ENCODE measurements around the gene MAG. TPM values are rescaled to one million over a fixed set of nuclear protein-coding genes. Genes with fewer than 3 reads are reported as not detected.

The MAG gene
- total RNA-seq, 1 experiment from 2014 or later = 13.4 TPM

DNA sequence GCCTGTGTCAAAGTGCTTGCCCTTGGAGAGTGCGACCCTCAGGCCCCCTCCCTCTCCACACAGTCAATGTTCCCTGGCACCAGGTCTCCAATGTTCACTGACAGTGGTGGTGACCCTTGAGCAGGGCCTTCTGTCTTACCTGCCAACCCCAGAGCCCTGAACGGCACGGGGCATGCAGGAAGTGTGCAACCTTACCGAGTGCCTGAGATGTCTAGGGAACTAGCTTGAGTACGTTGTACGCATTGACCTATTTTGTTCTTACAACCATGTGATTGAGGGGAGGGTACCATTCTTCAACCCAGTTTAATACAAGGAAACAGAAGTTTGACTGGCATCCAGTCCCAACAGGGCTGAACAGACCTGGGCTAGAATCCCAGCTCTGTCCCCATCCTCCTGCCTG is 13.2 kb downstream of the MAG start:
- CTCF ChIA-PET = no interaction called here
- no TSS peak for BruUV-seq (replicated peaks)
- no peaks in the 10 kb centered on the region for H3K36me3 ChIP-seq (ENCODE audit: low read depth)
- no peaks in the 10 kb centered on the region for H3K9me3 ChIP-seq (ENCODE audit: insufficient read depth, low read depth)
- no peak for TF ChIP-seq EZH2 (IDR thresholded peaks at IDR 0.05; ENCODE audit: low read depth)
- TF ChIP-seq, protein P1, sequence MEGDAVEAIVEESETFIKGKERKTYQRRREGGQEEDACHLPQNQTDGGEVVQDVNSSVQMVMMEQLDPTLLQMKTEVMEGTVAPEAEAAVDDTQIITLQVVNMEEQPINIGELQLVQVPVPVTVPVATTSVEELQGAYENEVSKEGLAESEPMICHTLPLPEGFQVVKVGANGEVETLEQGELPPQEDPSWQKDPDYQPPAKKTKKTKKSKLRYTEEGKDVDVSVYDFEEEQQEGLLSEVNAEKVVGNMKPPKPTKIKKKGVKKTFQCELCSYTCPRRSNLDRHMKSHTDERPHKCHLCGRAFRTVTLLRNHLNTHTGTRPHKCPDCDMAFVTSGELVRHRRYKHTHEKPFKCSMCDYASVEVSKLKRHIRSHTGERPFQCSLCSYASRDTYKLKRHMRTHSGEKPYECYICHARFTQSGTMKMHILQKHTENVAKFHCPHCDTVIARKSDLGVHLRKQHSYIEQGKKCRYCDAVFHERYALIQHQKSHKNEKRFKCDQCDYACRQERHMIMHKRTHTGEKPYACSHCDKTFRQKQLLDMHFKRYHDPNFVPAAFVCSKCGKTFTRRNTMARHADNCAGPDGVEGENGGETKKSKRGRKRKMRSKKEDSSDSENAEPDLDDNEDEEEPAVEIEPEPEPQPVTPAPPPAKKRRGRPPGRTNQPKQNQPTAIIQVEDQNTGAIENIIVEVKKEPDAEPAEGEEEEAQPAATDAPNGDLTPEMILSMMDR (conservative IDR thresholded peaks at IDR 0.05) = no peak
- peaks cover 26% of the 10 kb centered on the region for H3K4me1 ChIP-seq (replicated peaks; ENCODE audit: insufficient read depth)
- no peak overlapping the region for H2AFZ ChIP-seq
- no peaks in the 10 kb centered on the region for H4K20me1 ChIP-seq (ENCODE audit: insufficient read depth)
- H3K27me3 ChIP-seq (ENCODE audit: insufficient read depth, low read depth) = no peaks in the 10 kb centered on the region
- peaks cover 29% of the 10 kb centered on the region for H3F3A ChIP-seq (ENCODE audit: insufficient read depth, low read depth)
- H3K4me2 ChIP-seq = no peak overlapping the region
- POLR2A ChIA-PET (ENCODE audit: unreplicated experiment) = interaction anchor here (0.7 kb wide), 1 partner anchor 367 kb away, joined by 4 read pairs; no protein-coding TSS in a partner anchor
- H3K79me2 ChIP-seq (ENCODE audit: low read depth) = peaks cover 4% of the 10 kb centered on the region
- intact Hi-C loops (cut with micrococcal nuclease; ENCODE audit: unreplicated experiment) = loop anchor here (5.0 kb wide), 1 partner anchor 162 kb away; no protein-coding TSS in a partner anchor
- DNase-seq = no peak
- no peaks in the 10 kb centered on the region for H3K9me2 ChIP-seq (ENCODE audit: insufficient read depth)
- H3K27ac ChIP-seq = no peak overlapping the region
- no peak overlapping the region for H3K4me3 ChIP-seq

DNA sequence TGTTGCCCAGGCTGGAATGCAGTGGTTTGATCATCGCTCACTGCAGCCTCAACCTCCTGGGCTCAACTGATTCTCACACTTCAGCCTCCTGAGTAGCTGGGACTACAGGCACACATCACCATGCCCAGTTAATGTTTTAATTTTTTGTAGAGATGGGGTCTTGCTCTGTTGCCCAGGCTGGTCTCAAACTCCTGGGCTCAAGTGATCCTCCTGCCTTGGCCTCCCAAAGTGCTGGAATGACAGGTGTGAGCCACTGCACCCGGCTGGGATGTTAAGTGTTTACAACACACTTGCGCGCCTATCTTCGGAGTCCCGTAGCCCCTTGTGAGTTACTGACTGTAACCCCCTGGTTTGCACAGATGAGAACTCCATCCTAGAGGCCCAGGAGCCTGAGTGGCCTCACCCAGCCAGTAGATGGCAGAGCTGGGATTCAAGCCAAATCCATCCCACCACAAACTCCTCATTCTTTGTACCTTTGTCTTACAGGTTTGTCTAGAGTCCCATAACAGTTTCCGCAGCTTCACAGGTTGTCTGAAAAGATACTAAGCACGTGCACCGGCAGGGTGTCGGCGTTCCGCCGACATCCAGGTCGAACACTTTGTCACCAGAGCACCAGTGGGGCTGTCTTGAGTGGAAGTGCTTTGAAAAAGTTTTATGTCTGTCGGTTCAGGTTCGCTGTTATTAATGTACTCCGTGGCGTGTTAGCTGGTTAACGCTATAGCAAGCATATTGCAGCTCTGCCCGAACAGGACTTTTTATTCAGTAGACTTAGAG is 14.7 kb downstream of the MAG start:
- ChIA-PET POLR2A (ENCODE audit: unreplicated experiment) (interaction anchor here (0.6 kb wide), 1 partner anchor 860 kb away, joined by 4 read pairs; no protein-coding TSS in a partner anchor), CTCF (interaction anchor here (0.9 to 1.2 kb wide), 2 partner anchors 13 to 188 kb away, joined by 3 to 4 read pairs; no protein-coding TSS in a partner anchor)
- Histone ChIP-seq H3K36me3 (ENCODE audit: low read depth) (peaks cover 8% of the 10 kb centered on the region), H3K9me3 (ENCODE audit: insufficient read depth, low read depth) (no peaks in the 10 kb centered on the region), H3K9me2 (ENCODE audit: insufficient read depth) (no peaks in the 10 kb centered on the region), H3K4me1 (replicated peaks; ENCODE audit: insufficient read depth) (peaks cover 39% of the 10 kb centered on the region), H3F3A (ENCODE audit: insufficient read depth, low read depth) (peaks cover 42% of the 10 kb centered on the region), H3K4me3 (no peak overlapping the region), H3K4me2 (peak overlapping the region; percentile 26; the same call in 1 of the 2 replicates), H3K27ac (no peak overlapping the region), H3K27me3 (ENCODE audit: insufficient read depth, low read depth) (no peaks in the 10 kb centered on the region), H2AFZ (no peak overlapping the region), H4K20me1 (ENCODE audit: insufficient read depth) (no peaks in the 10 kb centered on the region), H3K79me2 (ENCODE audit: low read depth) (peaks cover 19% of the 10 kb centered on the region)
- TF ChIP-seq, protein P1 (conservative IDR thresholded peaks at IDR 0.05) = peak; percentile 61
- no peak for TF ChIP-seq EZH2 (IDR thresholded peaks at IDR 0.05; ENCODE audit: low read depth)
- BruUV-seq (replicated peaks) = no TSS peak
- intact Hi-C loops (cut with micrococcal nuclease; ENCODE audit: unreplicated experiment) = loop anchor here (2.0 to 5.0 kb wide), 2 partner anchors 46 to 161 kb away; no protein-coding TSS in a partner anchor
- DNase-seq = peak; percentile 50 to 51

DNA sequence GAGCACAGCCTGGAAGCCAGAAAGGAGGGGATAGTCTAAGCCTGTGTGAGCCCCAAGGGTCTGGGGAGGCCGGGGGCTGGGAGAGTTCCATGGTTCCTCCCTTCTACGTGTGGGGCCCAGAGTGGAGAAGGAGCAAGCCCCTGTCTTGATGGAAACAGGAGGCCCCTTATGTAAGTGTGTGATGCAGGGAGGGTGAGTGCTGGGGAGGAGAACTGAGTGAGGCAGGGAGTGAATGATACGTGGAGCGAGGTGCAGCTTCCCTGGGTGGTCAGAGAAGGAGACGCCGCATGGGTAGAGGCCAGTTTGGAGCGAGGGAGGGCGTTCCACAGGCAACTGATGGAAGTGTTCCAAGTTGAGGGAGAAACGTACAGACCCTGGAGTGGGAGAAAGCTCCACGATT is 16.0 kb downstream of the MAG start:
- Histone ChIP-seq H3K36me3 (ENCODE audit: low read depth) (peaks cover 15% of the 10 kb centered on the region), H3K79me2 (ENCODE audit: low read depth) (peaks cover 32% of the 10 kb centered on the region), H3K9me3 (ENCODE audit: insufficient read depth, low read depth) (no peaks in the 10 kb centered on the region), H3K4me2 (peak overlapping the region; percentile 99), H3K4me1 (replicated peaks; ENCODE audit: insufficient read depth) (peaks cover 51% of the 10 kb centered on the region), H3K4me3 (no peak overlapping the region), H3K27ac (peak overlapping the region; percentile 97), H3K27me3 (ENCODE audit: insufficient read depth, low read depth) (no peaks in the 10 kb centered on the region), H3K9me2 (ENCODE audit: insufficient read depth) (no peaks in the 10 kb centered on the region), H4K20me1 (ENCODE audit: insufficient read depth) (no peaks in the 10 kb centered on the region), H3F3A (ENCODE audit: insufficient read depth, low read depth) (peaks cover 45% of the 10 kb centered on the region), H2AFZ (no peak overlapping the region)
- CTCF ChIA-PET = no interaction called here
- no peak for DNase-seq
- no TSS peak for BruUV-seq (replicated peaks)
- POLR2A ChIA-PET (ENCODE audit: unreplicated experiment) = no interaction called here
- intact Hi-C loops (cut with micrococcal nuclease; ENCODE audit: unreplicated experiment) = loop anchor here (2.0 to 5.0 kb wide), 2 partner anchors 45 to 159 kb away; no protein-coding TSS in a partner anchor
- no peak for TF ChIP-seq EZH2 (IDR thresholded peaks at IDR 0.05; ENCODE audit: low read depth)
- TF ChIP-seq, protein P1 (conservative IDR thresholded peaks at IDR 0.05) = no peak

All from PC-9 (cell line).